Measurements from ENCODE around the gene MYL12A.

- no peak for TF ChIP-seq CTCF (IDR thresholded peaks at IDR 0.05)
- no peak for TF ChIP-seq POLR2A (IDR thresholded peaks at IDR 0.05)
- no peak for TF ChIP-seq EP300 (IDR thresholded peaks at IDR 0.05)
These were observed 14.6 kb upstream of the MYL12A start for GRCh38 chr18:3233004-3233403.
